Gastroesophageal sphincter (tissue), 3 donors: ENCODE data around the gene MEIKIN.

Source experiments
- POLR2AphosphoS5 ChIP-seq: sonication (generic); formaldehyde crosslinking; IDR thresholded peaks from one replicate; pipeline ENCODE4 v1.6.1; 2017; ENCODE audit warnings: antibody characterized with exemption
- TF ChIP-seq, protein P1 (sequence below), 4 experiments: fragments of 200-600 bp in 2 of 4; fragments of 450-650 bp in 2 of 4; sonication (generic) in 1 of 4; IDR thresholded peaks; one replicate each; pipeline ENCODE4 v1.5.1; 2017 to 2019; ENCODE audit warnings: antibody characterized with exemption in 4 of 4, mild to moderate bottlenecking in 2 of 4, moderate library complexity in 2 of 4

DNA sequence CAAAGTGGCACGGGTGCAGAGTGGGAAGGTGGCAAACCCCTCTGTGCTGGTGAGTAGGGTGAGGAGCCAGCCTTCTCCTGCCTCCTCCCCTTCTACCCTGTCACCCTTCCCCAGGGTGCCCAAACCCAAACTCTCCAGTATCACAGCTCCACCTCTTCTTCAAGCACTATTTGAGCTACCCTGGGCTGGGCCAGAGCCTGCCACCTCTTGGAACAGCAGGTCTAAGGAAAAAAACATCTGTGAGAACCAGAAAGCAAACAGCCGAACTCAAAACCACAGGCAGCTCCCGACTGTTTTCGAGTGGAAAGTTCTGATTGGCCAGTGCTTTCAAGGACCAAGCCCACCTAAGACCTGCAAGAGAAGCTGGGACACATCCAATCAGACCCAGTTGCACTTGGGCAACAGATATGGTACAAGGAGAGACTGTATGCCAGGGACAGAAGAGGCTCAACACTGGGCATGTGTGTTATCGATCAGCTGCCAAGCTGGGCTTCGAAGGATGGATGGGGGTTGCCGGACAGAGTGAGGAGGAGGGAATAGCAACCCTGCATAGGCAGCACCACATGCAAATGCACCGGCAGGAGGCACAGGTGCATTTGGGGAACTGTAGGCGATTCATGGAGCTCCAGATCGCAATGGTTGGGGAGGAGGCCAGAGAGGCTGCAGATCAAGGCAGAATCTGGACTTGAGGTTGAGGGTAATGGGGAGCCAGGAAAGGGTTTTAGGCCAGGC is 46.3 kb upstream of the MEIKIN start:
- TF ChIP-seq, protein P1, sequence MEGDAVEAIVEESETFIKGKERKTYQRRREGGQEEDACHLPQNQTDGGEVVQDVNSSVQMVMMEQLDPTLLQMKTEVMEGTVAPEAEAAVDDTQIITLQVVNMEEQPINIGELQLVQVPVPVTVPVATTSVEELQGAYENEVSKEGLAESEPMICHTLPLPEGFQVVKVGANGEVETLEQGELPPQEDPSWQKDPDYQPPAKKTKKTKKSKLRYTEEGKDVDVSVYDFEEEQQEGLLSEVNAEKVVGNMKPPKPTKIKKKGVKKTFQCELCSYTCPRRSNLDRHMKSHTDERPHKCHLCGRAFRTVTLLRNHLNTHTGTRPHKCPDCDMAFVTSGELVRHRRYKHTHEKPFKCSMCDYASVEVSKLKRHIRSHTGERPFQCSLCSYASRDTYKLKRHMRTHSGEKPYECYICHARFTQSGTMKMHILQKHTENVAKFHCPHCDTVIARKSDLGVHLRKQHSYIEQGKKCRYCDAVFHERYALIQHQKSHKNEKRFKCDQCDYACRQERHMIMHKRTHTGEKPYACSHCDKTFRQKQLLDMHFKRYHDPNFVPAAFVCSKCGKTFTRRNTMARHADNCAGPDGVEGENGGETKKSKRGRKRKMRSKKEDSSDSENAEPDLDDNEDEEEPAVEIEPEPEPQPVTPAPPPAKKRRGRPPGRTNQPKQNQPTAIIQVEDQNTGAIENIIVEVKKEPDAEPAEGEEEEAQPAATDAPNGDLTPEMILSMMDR (IDR thresholded peaks at IDR 0.05), result no peak
- no peak for TF ChIP-seq POLR2AphosphoS5
